Loucy (cell line): ENCODE results near the gene ADAMTS20.

Experiments
- H2AFZ ChIP-seq: fragments of 200-600 bp; sonication (generic); 2 replicates; pipeline ENCODE4 v1.6.0; 2016; ENCODE audit warnings: antibody characterized with exemption, mild to moderate bottlenecking, low read length, moderate library complexity
- H3F3A ChIP-seq: fragments of 200-600 bp; 2 replicates; pipeline ENCODE4 v1.6.0; 2016; ENCODE audit warnings: antibody characterized with exemption, low read depth, mild to moderate bottlenecking
- H3K27me3 ChIP-seq: fragments of 200-600 bp; sonication (generic); 2 replicates; pipeline ENCODE4 v1.6.1; 2014; ENCODE audit warnings: low read length, mild to moderate bottlenecking; ENCODE audit not compliant: insufficient read depth, poor library complexity, severe bottlenecking
- H3K36me3 ChIP-seq: fragments of 200-600 bp; sonication (generic); 2 replicates; pipeline ENCODE4 v1.6.1; 2016; ENCODE audit warnings: low read length; ENCODE audit not compliant: insufficient read depth
- H3K4me1 ChIP-seq: fragments of 200-600 bp; sonication (generic); 2 replicates; pipeline ENCODE4 v1.5.1; 2014; ENCODE audit warnings: low read length, mild to moderate bottlenecking; ENCODE audit not compliant: insufficient read depth, poor library complexity, severe bottlenecking
- H3K4me2 ChIP-seq: fragments of 200-600 bp; sonication (generic); 2 replicates; pipeline ENCODE4 v1.6.0; 2014; ENCODE audit warnings: antibody characterized with exemption, low read length, low read depth, mild to moderate bottlenecking; ENCODE audit not compliant: poor library complexity, severe bottlenecking
- H3K4me3 ChIP-seq: fragments of 200-600 bp; sonication (generic); 2 replicates; pipeline ENCODE4 v1.5.1; 2014; ENCODE audit warnings: low read length, mild to moderate bottlenecking, mixed read lengths; ENCODE audit not compliant: poor library complexity, severe bottlenecking
- H3K79me2 ChIP-seq: fragments of 200-600 bp; sonication (generic); 2 replicates; pipeline ENCODE4 v1.6.1; 2014; ENCODE audit warnings: low read length; ENCODE audit not compliant: insufficient read depth
- H3K9ac ChIP-seq: fragments of 200-600 bp; sonication (generic); 2 replicates; pipeline ENCODE4 v1.6.0; 2014; ENCODE audit warnings: mild to moderate bottlenecking, low read depth, low read length, moderate library complexity; ENCODE audit not compliant: poor library complexity, severe bottlenecking
- H3K9me2 ChIP-seq: fragments of 200-600 bp; sonication (generic); replicated peaks from 2 replicates; pipeline ENCODE4 v1.6.1; 2016; ENCODE audit warnings: low read depth, low read length, mixed read lengths
- H3K9me3 ChIP-seq: fragments of 200-600 bp; sonication (generic); 2 replicates; pipeline ENCODE4 v1.6.1; 2014; ENCODE audit warnings: mild to moderate bottlenecking, antibody characterized with exemption, low read length, low read depth; ENCODE audit not compliant: insufficient read depth
- H4K20me1 ChIP-seq: fragments of 200-600 bp; sonication (generic); 2 replicates; pipeline ENCODE4 v1.6.0; 2014; ENCODE audit warnings: antibody characterized with exemption, low read length, mild to moderate bottlenecking; ENCODE audit not compliant: insufficient read depth, poor library complexity, severe bottlenecking
- EZH2phosphoT487 ChIP-seq: fragments of 200-600 bp; IDR thresholded peaks from 2 replicates; pipeline ENCODE4 v1.6.1; 2018; ENCODE audit warnings: antibody characterized with exemption, mild to moderate bottlenecking, moderate library complexity, borderline replicate concordance
- TF ChIP-seq, protein P1 (sequence below): fragments of 200-600 bp; sonication (generic); conservative IDR thresholded peaks from 2 replicates; pipeline ENCODE4 v1.5.1; 2014; ENCODE audit warnings: mild to moderate bottlenecking, antibody characterized with exemption, low read length

ADAMTS20 gene

DNA sequence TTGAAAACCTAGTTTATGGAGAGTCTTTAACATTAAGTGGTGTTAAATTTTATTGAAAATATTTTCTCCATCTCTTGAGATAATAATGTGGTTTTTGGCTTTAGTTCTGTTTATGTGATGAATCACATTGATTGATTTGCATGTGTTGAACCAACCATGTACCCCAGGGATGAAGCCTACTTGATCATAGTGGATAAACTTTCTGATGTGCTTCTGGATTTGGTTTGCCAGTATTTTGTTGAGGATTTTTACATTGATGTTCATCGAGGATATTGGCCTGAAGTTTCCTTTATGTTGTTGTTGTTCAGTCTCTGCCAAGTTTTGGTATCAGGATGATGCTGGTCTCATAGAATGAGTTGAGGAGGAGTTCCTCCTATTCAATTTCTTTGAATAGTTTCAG is 222.6 kb downstream of the ADAMTS20 start:
- TF ChIP-seq, protein P1, sequence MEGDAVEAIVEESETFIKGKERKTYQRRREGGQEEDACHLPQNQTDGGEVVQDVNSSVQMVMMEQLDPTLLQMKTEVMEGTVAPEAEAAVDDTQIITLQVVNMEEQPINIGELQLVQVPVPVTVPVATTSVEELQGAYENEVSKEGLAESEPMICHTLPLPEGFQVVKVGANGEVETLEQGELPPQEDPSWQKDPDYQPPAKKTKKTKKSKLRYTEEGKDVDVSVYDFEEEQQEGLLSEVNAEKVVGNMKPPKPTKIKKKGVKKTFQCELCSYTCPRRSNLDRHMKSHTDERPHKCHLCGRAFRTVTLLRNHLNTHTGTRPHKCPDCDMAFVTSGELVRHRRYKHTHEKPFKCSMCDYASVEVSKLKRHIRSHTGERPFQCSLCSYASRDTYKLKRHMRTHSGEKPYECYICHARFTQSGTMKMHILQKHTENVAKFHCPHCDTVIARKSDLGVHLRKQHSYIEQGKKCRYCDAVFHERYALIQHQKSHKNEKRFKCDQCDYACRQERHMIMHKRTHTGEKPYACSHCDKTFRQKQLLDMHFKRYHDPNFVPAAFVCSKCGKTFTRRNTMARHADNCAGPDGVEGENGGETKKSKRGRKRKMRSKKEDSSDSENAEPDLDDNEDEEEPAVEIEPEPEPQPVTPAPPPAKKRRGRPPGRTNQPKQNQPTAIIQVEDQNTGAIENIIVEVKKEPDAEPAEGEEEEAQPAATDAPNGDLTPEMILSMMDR: no peak
- TF ChIP-seq EZH2phosphoT487: no peak
- Histone ChIP-seq H2AFZ (no peak overlapping the region), H3F3A (no peaks in the 10 kb centered on the region), H3K27me3 (no peaks in the 10 kb centered on the region), H3K9ac (no peak overlapping the region), H3K79me2 (no peaks in the 10 kb centered on the region), H3K4me1 (no peaks in the 10 kb centered on the region), H3K4me2 (no peak overlapping the region), H4K20me1 (no peaks in the 10 kb centered on the region), H3K9me3 (0 out of 2 replicates have a peak, but pooled peaks cover 2% of the 10 kb centered on the region), H3K4me3 (no peak overlapping the region), H3K36me3 (no peaks in the 10 kb centered on the region), H3K9me2 (no peaks in the 10 kb centered on the region)

DNA sequence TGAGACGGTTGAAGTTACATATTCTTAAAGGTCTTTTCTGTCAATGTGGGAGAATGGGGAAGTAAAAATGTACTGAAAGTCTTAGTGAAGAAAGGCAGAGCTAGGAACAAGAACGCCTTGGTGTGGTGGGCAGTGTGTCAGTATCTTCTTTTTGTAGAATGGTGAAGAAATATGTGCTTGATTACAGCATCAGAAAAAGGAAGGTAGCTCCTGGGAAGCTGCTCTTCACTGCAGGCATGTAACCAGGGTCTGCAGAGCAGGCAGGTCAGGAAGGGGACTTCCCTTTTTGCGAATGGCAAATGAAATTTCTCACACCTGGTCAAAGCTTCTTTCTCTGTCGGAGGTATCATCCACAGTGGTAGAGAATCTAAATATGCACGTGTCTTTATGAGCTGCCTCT is 226.2 kb downstream of the ADAMTS20 start:
- no peaks in the 10 kb centered on the region for H4K20me1 ChIP-seq
- no peaks in the 10 kb centered on the region for H3K4me1 ChIP-seq
- H3K9me2 ChIP-seq: no peaks in the 10 kb centered on the region
- TF ChIP-seq EZH2phosphoT487: no peak
- TF ChIP-seq, protein P1: no peak
- H3K9me3 ChIP-seq: 0 out of 2 replicates have a peak, but pooled peaks cover 2% of the 10 kb centered on the region
- no peaks in the 10 kb centered on the region for H3K79me2 ChIP-seq
- H2AFZ ChIP-seq: no peak overlapping the region
- no peak overlapping the region for H3K4me2 ChIP-seq
- H3K36me3 ChIP-seq: no peaks in the 10 kb centered on the region
- H3K9ac ChIP-seq: no peak overlapping the region
- no peaks in the 10 kb centered on the region for H3F3A ChIP-seq
- no peak overlapping the region for H3K4me3 ChIP-seq
- H3K27me3 ChIP-seq: no peaks in the 10 kb centered on the region

DNA sequence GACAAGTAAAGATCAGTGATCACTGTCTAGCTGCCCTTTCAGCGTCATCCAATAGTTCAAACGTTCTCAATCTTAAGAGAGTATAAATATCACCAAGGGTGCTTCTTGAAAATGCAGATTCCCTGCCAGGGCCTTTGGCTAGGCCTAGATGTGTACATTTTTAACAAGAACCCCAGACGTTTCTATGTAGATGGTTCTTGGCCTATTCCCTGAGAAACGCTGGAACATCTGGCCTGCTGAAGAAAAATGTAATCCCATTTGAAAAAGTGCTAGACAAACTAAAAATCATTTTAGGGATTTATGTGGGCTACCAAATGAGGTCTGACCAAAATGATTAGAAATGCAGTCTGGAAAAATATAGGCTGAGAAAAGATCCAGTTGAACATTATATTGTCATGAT is 231.7 kb downstream of the ADAMTS20 start:
- H3K9me2 ChIP-seq: no peaks in the 10 kb centered on the region
- H3K36me3 ChIP-seq: no peaks in the 10 kb centered on the region
- no peaks in the 10 kb centered on the region for H3F3A ChIP-seq
- no peaks in the 10 kb centered on the region for H4K20me1 ChIP-seq
- no peaks in the 10 kb centered on the region for H3K4me1 ChIP-seq
- no peaks in the 10 kb centered on the region for H3K27me3 ChIP-seq
- no peak for TF ChIP-seq EZH2phosphoT487
- TF ChIP-seq, protein P1: no peak
- no peaks in the 10 kb centered on the region for H3K79me2 ChIP-seq
- H3K9ac ChIP-seq: no peak overlapping the region
- H2AFZ ChIP-seq: no peak overlapping the region
- no peak overlapping the region for H3K4me3 ChIP-seq
- H3K9me3 ChIP-seq: no peaks in the 10 kb centered on the region
- H3K4me2 ChIP-seq: no peak overlapping the region
